ENCODE measurements around the gene HGF.

HGF gene

GRCh38 chr7:81774551-81774950 lies 4.7 kb upstream of the HGF start:
- Histone ChIP-seq H3K4me2 (ENCODE audit: low read length) (no peak overlapping the region), H3K4me1 (ENCODE audit: control insufficient read depth, insufficient read depth, low read length) (peaks cover 4% of the 10 kb centered on the region), H3K4me3 (ENCODE audit: low read length) (no peak overlapping the region), H3K9me3 (replicated peaks; ENCODE audit: low read length) (no peaks in the 10 kb centered on the region), H3K36me3 (ENCODE audit: insufficient read depth, low read length) (no peaks in the 10 kb centered on the region), H3K27me3 (ENCODE audit: control insufficient read depth, insufficient read depth, low read length) (no peaks in the 10 kb centered on the region), H3K9ac (ENCODE audit: low read depth, low read length) (no peak overlapping the region)

- Histone ChIP-seq H3K9ac (ENCODE audit: low read depth, low read length) (no peak overlapping the region), H3K4me3 (ENCODE audit: low read length) (no peak overlapping the region), H3K9me3 (replicated peaks; ENCODE audit: low read length) (no peaks in the 10 kb centered on the region)
Observed at GRCh38 chr7:81770728-81771223, 929 bp upstream of the HGF start.

GRCh38 chr7:81768951-81769778 lies 682 bp downstream of the HGF start:
- peak overlapping the region; percentile 78 for H3K4me2 ChIP-seq (ENCODE audit: low read length)
- H3K9ac ChIP-seq (ENCODE audit: low read depth, low read length), result peak overlapping the region; percentile 27
- peak overlapping the region; percentile 55 for H3K4me3 ChIP-seq (ENCODE audit: low read length)
- H3K9me3 ChIP-seq (replicated peaks; ENCODE audit: low read length), result no peaks in the 10 kb centered on the region
- H3K4me1 ChIP-seq (ENCODE audit: control insufficient read depth, insufficient read depth, low read length), result peaks cover 4% of the 10 kb centered on the region
- H3K36me3 ChIP-seq (ENCODE audit: insufficient read depth, low read length), result no peaks in the 10 kb centered on the region
- H3K27me3 ChIP-seq (ENCODE audit: control insufficient read depth, insufficient read depth, low read length), result no peaks in the 10 kb centered on the region

More at GRCh38 chr7:81770728-81771223, 929 bp upstream of the HGF start:
- H3K36me3 ChIP-seq (ENCODE audit: insufficient read depth, low read length), result no peaks in the 10 kb centered on the region
- no peak overlapping the region for H3K4me2 ChIP-seq (ENCODE audit: low read length)
- H3K27me3 ChIP-seq (ENCODE audit: control insufficient read depth, insufficient read depth, low read length), result no peaks in the 10 kb centered on the region
- H3K4me1 ChIP-seq (ENCODE audit: control insufficient read depth, insufficient read depth, low read length), result peaks cover 4% of the 10 kb centered on the region

GRCh38 chr7:81767926-81768325 lies 1.9 kb downstream of the HGF start:
- Histone ChIP-seq H3K4me3 (ENCODE audit: low read length) (no peak overlapping the region), H3K9ac (ENCODE audit: low read depth, low read length) (no peak overlapping the region), H3K27me3 (ENCODE audit: control insufficient read depth, insufficient read depth, low read length) (no peaks in the 10 kb centered on the region), H3K9me3 (replicated peaks; ENCODE audit: low read length) (no peaks in the 10 kb centered on the region), H3K4me1 (ENCODE audit: control insufficient read depth, insufficient read depth, low read length) (peaks cover 4% of the 10 kb centered on the region), H3K4me2 (ENCODE audit: low read length) (no peak overlapping the region), H3K36me3 (ENCODE audit: insufficient read depth, low read length) (no peaks in the 10 kb centered on the region)

- Histone ChIP-seq H3K4me3 (ENCODE audit: low read length) (no peak overlapping the region), H3K36me3 (ENCODE audit: insufficient read depth, low read length) (no peaks in the 10 kb centered on the region), H3K27me3 (ENCODE audit: control insufficient read depth, insufficient read depth, low read length) (no peaks in the 10 kb centered on the region), H3K9ac (ENCODE audit: low read depth, low read length) (no peak overlapping the region), H3K9me3 (replicated peaks; ENCODE audit: low read length) (no peaks in the 10 kb centered on the region), H3K4me1 (ENCODE audit: control insufficient read depth, insufficient read depth, low read length) (no peaks in the 10 kb centered on the region), H3K4me2 (ENCODE audit: low read length) (no peak overlapping the region)
Observed at GRCh38 chr7:81761821-81762220, 8.0 kb downstream of the HGF start.

GRCh38 chr7:81761031-81761430 lies 8.8 kb downstream of the HGF start:
- H3K27me3 ChIP-seq (ENCODE audit: control insufficient read depth, insufficient read depth, low read length), result no peaks in the 10 kb centered on the region

GRCh38 chr7:81754918-81755696 lies 14.7 kb downstream of the HGF start:
- Histone ChIP-seq H3K9ac (ENCODE audit: low read depth, low read length) (no peak overlapping the region), H3K9me3 (replicated peaks; ENCODE audit: low read length) (no peaks in the 10 kb centered on the region), H3K4me2 (ENCODE audit: low read length) (no peak overlapping the region), H3K4me3 (ENCODE audit: low read length) (no peak overlapping the region), H3K27me3 (ENCODE audit: control insufficient read depth, insufficient read depth, low read length) (no peaks in the 10 kb centered on the region), H3K36me3 (ENCODE audit: insufficient read depth, low read length) (no peaks in the 10 kb centered on the region), H3K4me1 (ENCODE audit: control insufficient read depth, insufficient read depth, low read length) (no peaks in the 10 kb centered on the region)

More at GRCh38 chr7:81761031-81761430, 8.8 kb downstream of the HGF start:
- Histone ChIP-seq H3K36me3 (ENCODE audit: insufficient read depth, low read length) (no peaks in the 10 kb centered on the region), H3K4me1 (ENCODE audit: control insufficient read depth, insufficient read depth, low read length) (no peaks in the 10 kb centered on the region), H3K9me3 (replicated peaks; ENCODE audit: low read length) (no peaks in the 10 kb centered on the region), H3K4me2 (ENCODE audit: low read length) (no peak overlapping the region), H3K4me3 (ENCODE audit: low read length) (no peak overlapping the region), H3K9ac (ENCODE audit: low read depth, low read length) (no peak overlapping the region)

GRCh38 chr7:81753392-81753791 lies 16.5 kb downstream of the HGF start:
- no peaks in the 10 kb centered on the region for H3K4me1 ChIP-seq (ENCODE audit: control insufficient read depth, insufficient read depth, low read length)
- H3K27me3 ChIP-seq (ENCODE audit: control insufficient read depth, insufficient read depth, low read length), result no peaks in the 10 kb centered on the region
- no peaks in the 10 kb centered on the region for H3K9me3 ChIP-seq (replicated peaks; ENCODE audit: low read length)
- H3K4me3 ChIP-seq (ENCODE audit: low read length), result no peak overlapping the region
- H3K36me3 ChIP-seq (ENCODE audit: insufficient read depth, low read length), result no peaks in the 10 kb centered on the region
- no peak overlapping the region for H3K9ac ChIP-seq (ENCODE audit: low read depth, low read length)
- no peak overlapping the region for H3K4me2 ChIP-seq (ENCODE audit: low read length)

- Histone ChIP-seq H3K27me3 (ENCODE audit: control insufficient read depth, insufficient read depth, low read length) (no peaks in the 10 kb centered on the region), H3K9me3 (replicated peaks; ENCODE audit: low read length) (no peaks in the 10 kb centered on the region), H3K4me1 (ENCODE audit: control insufficient read depth, insufficient read depth, low read length) (no peaks in the 10 kb centered on the region), H3K4me3 (ENCODE audit: low read length) (no peak overlapping the region), H3K9ac (ENCODE audit: low read depth, low read length) (no peak overlapping the region), H3K4me2 (ENCODE audit: low read length) (no peak overlapping the region), H3K36me3 (ENCODE audit: insufficient read depth, low read length) (no peaks in the 10 kb centered on the region)
Observed at GRCh38 chr7:81752318-81752714, 17.5 kb downstream of the HGF start.

GRCh38 chr7:81751619-81752317 lies 18.1 kb downstream of the HGF start:
- no peak overlapping the region for H3K4me3 ChIP-seq (ENCODE audit: low read length)
- H3K4me2 ChIP-seq (ENCODE audit: low read length), result no peak overlapping the region
- H3K4me1 ChIP-seq (ENCODE audit: control insufficient read depth, insufficient read depth, low read length), result no peaks in the 10 kb centered on the region
- H3K9me3 ChIP-seq (replicated peaks; ENCODE audit: low read length), result no peaks in the 10 kb centered on the region
- H3K27me3 ChIP-seq (ENCODE audit: control insufficient read depth, insufficient read depth, low read length), result no peaks in the 10 kb centered on the region
- no peak overlapping the region for H3K9ac ChIP-seq (ENCODE audit: low read depth, low read length)
- no peaks in the 10 kb centered on the region for H3K36me3 ChIP-seq (ENCODE audit: insufficient read depth, low read length)

- no peaks in the 10 kb centered on the region for H3K36me3 ChIP-seq (ENCODE audit: insufficient read depth, low read length)
- no peaks in the 10 kb centered on the region for H3K4me1 ChIP-seq (ENCODE audit: control insufficient read depth, insufficient read depth, low read length)
- no peak overlapping the region for H3K9ac ChIP-seq (ENCODE audit: low read depth, low read length)
- no peaks in the 10 kb centered on the region for H3K9me3 ChIP-seq (replicated peaks; ENCODE audit: low read length)
- no peaks in the 10 kb centered on the region for H3K27me3 ChIP-seq (ENCODE audit: control insufficient read depth, insufficient read depth, low read length)
- H3K4me3 ChIP-seq (ENCODE audit: low read length), result no peak overlapping the region
- no peak overlapping the region for H3K4me2 ChIP-seq (ENCODE audit: low read length)
Observed at GRCh38 chr7:81745637-81746036, 24.2 kb downstream of the HGF start.
